T1000 (cell line): ENCODE results near the gene CXXC4.

Source experiments
- DNase-seq: peaks from one replicate; lab custom pipeline; 2025; ENCODE audit warnings: mixed read lengths; lab: John Stamatoyannopoulos, UW

CXXC4 gene

DNA sequence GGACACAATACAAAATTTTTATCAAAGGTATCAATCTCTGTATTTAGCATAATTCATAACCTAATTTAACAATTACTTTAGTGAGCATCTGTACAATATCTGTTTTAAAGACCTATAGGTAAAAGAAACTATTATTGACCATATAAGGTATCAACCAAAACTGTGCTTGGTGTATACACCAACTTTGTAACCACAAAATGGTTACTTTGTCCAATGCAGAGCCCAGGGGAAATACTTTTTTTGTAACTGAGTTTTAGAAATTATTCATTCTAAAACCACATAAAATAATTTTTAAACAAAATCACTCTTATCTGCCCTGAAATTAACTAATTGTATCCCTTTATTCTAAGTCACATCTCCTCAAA, 5.0 kb downstream of the CXXC4 start:
- no peak for DNase-seq

DNA sequence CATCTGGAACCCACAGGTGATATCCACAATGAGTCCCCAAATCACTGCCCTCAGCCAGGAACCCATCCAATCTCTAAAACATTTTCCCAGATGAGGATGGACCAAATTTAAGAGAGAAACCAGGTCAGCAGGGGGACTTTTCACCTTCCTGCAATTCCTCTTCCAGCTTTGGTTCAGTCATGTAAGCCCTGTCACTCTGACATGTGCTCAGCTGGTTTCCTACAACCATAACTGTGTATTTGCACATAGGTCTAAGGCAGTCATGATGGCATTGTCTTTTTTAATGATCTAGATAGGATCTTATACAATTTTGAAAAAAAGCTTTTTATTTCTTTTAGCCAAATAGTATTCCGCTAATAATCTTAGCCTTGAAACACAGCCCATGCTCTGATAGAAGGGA, 6.5 kb downstream of the CXXC4 start:
- DNase-seq, result no peak

DNA sequence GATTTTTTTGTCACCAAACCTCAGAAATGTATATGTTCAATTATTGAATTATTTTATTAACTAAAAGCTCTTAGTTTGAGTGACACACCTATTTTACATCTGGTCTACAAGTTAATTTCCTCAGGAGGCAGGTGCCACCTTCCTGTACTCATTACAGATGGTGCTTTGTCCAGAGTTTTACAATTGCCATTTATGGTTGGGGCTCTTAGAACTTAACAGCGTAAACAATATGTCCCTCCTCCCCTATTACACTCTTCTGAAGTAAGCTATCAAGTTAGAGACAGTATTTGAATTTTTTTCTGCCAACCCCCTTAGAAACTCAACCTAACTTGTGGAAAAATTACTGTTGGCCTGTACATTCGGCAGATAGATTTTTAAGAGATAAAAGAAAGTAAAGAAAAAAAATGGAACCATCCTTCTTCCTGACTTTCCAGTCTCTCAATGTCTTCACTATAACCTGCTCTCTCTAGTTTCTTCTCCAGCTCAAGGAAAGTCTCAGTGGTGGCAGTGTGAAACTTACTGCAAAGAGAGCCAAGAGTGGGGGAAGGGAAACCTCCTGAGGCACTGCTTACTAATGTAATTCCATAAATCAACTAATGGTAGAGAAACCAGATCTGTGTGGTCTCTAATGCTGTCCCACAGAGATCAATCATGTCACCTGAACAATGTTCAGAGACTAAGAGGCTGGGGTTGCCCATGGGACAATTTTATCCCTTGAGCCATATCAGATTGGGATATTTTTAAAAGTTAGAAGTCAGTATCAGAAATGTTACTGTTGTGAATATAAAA, 7.8 kb downstream of the CXXC4 start:
- no peak for DNase-seq

DNA sequence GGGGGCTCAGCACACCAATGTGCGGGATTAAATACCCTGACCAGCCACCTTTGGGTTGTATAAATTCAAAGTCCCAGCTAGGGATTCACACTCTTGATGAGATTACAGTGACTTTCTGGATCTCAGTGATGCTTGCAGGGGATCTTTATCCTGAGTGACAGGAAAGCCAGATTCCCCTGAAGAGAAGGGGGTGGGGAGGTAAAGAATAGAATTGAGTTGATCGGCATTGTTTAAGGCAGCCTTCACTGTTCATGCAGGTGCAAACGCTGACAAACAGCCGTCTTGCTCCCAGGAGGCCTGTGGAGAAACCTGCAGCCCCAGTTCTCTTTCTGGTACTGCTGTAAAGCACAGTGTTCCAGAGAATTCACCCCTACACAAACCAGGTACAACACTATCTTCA, 19.0 kb downstream of the CXXC4 start:
- no peak for DNase-seq

DNA sequence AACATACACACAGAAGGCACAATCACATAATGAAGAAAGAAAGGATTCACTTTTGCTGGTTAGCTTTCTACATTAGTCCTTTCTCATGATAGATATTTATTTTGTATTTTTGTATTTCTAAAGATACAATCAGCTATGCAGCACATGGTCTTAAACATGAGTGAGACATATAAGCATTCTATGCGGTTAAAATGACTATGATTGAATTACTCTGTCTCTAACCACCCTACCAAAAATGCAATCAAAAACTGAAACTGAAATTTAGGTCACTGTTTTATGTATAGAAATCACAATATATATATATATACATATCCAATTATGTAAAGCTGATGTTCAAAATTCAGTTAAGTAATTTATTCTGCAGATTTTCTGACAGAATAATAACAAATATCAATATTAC, 21.9 kb downstream of the CXXC4 start:
- no peak for DNase-seq

DNA sequence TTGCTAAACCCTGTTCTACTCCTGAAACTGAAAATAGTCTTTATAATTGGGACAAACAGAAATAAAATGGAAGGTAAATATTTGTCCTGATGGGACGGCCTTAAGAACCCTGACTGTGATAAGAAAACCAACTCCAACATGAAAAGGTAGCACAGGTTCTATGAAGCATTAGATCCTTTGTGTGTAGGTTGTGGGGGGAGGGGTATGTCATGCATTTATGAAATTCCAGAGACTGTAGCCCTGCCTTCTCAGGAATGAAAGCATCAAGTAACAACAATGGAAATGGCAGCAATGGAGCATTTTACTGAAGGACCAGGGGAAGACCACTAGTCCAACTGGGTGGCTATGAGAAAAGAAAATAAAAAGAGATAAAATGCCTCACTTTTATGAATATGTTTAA, 23.9 kb downstream of the CXXC4 start:
- no peak for DNase-seq

DNA sequence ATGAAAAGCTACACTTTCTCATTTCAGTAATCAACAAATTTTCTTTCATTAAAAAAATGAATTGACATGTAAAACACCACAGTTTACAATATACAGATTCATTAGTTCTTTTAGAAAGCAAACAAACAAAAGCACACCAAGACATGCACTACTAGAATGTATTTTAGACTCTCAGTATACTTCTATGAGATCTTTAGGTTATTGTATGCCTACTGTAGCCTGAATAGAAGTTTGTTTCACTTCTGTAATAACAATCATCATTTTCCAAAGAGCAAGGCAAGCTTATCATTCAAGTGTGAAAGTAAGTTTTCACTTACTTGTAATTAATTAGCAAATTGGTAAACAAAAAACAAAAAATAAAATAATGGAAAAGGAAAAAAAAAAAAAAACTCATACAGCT, 24.9 kb downstream of the CXXC4 start:
- no peak for DNase-seq

DNA sequence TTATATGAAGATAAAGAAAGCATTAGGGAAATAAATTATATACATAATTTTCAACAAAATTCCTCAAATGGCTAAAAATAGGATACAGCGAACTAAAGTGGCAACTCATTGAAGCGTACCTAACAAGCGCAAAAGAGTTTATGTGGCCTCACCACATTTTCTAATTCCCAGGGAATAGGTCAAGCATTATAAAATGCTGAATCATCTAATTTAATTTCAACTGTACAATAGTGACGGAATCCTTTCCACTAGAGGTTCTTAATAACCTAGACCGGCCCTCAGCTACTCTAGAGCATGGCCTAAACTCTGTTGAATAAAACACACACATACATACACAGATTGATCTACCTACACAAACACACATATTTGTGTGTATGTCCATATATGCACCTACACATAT, 29.1 kb downstream of the CXXC4 start:
- no peak for DNase-seq

DNA sequence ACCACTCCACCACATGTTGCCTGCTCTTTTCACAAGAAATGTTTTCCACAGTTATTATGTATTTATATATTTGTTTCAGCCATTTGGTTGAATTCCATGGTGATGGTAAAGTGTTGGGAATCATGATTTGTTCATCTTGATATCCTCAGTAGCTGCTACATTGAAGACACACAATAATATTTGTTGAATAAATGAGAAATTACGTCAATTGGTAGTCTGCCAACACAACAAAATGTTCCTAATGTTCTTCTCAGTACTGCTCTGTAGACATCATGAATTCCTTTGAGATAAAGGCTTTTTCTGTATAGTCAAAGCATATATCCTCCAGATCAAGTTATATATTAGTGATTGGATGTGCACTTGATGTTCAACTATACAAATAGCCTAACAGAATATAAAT, 29.5 kb downstream of the CXXC4 start:
- no peak for DNase-seq

DNA sequence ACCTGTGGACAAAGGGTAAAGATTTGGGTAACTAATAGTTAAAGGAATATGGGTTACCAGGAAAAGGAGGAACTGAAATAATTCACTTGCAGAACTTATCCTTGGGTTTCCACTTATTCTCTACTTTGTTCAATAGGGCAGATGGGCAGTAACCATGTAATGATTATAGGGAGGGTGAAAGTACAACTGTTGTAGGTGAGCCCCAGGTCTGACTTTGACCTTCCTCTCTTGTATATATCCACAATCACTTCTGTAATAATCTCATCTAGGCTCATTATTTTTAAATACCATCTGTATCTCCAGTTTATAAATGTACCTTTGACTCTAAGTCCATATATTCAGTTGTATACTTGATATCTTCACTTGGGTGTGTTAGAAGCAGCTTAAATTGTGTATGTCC, 32.1 kb downstream of the CXXC4 start:
- DNase-seq, result no peak

DNA sequence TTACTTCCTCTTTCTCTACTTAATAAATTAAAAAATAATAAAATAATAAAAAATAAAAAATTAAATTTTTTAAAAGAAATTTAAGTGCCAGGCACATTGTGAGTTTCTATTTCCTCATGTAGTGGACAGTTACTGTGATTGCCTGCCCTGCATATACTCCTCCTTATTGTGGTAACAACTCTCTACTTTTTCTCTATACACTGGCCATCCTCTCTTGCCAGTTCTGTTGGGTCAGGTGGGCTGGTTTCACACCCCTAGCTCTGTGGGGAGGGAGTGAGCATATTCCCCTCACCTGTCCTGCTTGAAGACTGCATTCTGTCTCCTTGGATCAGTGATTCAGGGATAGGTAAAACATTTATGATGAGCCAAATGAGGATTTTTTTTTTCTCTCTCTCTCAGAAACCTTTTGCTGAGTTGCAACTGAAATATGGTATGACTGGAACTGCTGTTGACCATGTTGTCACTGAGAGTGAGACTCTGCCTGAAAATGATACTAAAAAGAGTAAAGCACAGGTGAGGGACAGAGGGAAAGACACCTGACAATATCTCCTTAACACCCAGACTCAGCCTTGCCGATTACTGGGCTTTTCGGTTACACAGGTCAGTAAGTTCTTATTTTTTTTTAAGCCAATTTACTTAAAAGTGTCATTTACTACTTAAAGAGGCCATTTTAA, 37.2 kb downstream of the CXXC4 start:
- no peak for DNase-seq

DNA sequence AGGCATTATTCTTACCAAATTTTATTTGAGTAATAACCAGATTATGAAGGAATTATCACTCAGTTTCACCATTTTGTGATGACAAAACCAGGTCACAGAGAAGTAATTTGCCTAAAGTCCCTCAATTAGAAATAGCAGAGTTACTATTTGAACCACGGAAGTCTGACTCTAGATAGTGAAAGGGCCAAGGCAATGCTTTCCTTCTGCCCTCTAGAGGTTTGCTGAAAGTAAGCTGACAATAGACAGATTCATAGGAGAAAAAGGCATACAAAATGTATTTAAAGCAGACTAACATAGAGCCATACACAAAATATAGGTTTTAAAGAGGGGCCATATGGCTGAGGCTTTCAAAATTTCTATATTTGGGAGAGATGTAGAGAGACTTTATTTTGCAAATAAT, 43.1 kb downstream of the CXXC4 start:
- no peak for DNase-seq

DNA sequence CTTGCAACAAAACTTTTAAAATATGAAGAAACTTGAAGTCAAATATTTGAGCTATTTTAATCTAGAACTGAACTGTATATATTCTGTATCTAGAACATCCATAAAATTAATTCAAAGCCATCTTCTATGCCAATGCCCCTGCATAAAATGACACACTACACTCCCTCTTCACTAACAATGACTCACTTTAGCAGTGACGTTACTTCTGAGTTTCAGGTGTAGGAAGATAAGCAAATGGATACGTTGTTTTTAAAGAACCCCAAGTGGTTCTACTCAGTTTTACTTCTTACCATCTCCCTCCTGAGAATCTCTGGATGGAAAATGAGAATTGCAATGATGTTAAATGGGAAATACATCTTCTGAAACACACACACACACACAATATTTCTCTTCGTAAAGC, 45.2 kb downstream of the CXXC4 start:
- no peak for DNase-seq

DNA sequence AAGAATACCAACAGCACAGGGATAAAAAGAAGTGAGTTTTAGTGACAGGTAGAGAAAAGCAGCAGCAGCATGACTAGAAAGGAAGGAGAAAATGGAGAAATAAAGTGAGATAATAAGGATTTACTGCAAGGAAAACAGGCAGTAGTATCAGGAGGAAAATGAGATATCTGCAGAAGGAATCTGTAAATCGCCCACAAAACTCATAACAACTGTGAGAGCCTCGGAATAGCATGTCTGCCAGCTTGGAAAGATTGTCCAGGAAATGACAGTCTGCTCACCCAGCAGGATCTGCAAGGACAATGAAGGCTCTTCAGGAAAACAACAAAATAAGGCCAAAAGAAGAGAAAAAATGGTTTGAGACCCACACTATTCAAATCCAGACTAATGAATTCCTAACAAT, 47.4 kb downstream of the CXXC4 start:
- DNase-seq, result no peak

DNA sequence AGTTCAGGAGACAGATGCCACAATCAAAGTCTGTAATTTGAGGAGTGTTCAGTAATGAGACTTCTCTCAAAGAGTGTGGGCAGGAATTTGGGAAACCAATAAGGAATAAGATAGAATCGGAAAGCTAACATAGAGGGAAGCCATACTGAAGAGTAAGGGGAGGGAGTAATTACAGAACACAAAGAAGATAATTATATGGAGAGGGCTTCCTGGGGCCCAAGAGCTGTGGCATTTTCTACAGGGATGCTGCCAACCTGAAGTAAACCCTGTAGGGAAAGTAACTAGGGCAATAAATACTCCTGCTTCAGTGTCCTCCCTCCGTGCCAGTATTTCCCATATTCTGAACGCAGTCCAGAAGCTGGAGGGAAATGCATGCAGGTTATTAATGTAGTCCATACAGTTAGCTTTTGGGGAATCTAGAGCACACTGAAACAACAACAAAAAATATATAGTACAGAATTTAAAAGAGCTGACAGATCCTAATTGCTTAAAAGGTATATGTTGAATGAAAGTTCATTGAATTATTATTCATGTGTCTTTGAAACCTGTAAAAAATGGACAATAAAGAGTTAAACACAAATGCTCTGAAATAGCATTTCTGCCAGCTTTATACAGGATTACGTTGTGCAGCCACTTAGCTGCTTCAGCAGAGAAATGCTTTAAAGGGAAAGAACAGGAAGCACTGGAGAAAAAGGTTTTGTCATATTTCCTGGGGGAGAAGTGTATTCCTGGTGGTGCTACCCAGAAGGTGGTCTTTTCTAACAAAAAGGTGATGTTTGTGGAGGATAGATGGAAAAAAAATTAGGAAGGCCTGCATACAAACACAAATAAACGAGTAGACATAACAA, 48.0 kb downstream of the CXXC4 start:
- DNase-seq, result no peak

DNA sequence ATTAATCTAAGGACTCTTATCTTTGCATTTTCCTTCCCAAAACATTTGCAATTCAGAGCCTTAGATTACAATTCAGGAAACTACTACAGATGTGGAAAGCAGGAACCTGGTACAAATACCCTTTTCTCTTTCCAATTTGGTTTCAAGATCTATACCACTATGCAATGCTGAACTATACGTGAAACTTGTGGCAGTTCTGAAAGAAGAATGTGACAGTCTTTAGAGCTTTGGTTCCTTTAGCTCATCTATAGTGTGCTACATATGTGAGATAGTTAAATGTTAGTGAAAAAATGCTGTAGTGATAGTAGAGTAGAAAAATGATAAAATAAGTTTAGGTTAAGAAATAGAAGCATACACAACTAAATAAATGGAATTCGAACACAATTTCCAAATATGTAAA, 50.0 kb downstream of the CXXC4 start:
- DNase-seq, result no peak

DNA sequence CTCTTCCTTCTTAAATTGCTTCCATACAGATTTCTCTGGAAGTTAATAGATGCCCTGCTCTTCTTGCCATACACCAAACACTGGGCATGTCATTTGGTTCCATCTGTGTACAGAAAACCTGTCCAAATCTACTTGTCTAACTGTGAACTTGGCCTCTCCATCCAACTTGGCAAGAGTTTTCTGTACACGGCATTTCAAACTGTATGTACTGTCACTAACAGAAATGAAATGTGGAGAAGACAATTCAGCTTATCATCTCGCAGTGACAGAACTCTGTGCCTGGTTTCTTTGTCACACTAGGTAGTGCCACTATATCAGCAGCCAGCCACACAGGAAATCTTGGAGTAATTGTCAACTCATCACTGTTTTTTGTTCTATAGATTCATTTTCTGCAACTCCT, 58.2 kb downstream of the CXXC4 start:
- no peak for DNase-seq

DNA sequence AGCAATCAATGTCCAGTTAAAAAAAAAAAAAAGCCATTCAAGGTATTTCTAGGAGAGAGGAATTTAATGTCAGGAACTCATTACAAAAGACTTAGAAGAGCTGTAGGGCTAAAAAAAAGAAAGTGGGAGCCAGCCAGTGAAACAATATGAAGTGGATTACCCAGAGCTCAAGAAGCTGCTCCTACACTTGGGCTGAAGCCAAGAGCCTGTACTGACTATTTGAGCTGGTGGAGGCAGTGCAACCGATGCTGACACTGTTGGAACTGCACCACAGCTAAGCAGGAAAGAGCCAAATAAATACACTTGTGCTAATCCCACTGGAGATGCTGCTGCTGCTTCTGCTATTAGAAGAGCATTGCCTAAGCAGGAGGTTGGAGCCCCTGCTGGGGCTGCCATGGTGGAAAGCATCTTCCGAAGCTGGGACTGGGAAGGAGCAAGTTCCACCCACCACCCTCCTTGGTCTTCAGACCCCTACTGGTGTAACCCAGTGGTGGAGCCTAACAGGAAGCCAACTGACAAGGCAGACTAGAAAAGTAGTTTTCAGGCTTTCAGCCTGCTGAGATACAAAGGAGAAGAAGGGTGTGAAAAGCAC, 65.4 kb downstream of the CXXC4 start:
- DNase-seq, result no peak

DNA sequence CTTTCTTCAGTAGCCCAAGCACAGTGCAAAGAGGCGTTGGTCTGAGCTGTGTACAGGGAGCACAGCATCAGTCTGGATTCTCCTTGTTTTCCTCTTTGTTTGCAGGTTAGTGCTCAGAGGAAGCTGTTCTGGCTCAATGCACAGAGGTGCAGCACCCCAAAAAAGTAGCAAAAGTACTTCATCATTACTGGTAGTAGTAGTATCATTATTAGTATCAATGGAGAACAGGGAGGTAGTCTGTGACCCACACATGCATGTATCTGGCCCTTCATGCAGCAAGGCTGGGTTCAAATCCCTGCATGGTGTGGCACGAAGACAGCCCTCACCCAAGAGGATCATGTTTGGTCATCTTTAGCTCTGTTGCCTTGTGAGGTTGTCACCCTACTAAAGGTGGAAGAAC, 68.7 kb downstream of the CXXC4 start:
- DNase-seq, result no peak

DNA sequence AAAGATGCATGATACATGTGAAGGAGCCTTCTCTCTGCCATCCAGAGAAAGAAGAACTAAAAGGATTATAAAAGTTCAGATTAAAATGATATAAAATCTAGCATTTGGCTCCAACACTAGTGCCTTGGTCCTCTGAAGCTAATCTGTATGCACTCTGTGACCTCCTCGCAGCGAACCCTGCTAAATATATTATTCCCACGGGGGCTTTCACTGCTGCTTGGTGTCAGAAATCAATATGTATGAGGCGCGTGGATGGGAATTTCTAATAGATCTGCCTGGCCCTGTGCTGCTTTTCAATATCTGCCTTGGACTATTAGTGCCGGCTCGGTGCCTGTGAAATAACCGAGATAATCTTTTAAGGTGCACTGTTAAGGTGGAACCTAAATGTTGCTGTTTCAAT, 69.7 kb downstream of the CXXC4 start:
- DNase-seq, result no peak

DNA sequence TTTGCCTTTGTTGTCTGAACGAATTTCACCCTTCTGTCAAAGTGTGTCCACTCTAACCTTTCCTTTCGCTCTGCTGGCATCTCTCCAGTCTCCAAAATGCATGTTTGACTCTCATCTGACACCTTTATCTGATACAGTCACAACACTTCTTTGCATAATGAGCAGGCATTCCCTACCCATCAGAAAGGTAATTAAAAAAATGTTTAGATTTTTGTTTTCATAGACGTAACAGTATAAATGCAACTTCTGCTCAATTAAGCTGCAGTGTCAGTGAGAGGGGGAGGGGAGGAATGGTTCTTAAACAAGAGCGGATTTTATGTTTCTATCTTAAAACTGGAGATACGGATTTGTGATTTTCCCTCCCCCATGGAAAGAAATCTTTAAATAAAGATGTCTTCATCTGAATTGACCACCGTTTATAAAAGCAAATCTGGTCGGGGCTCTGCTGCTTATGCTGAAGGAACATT, 70.2 kb downstream of the CXXC4 start:
- no peak for DNase-seq

DNA sequence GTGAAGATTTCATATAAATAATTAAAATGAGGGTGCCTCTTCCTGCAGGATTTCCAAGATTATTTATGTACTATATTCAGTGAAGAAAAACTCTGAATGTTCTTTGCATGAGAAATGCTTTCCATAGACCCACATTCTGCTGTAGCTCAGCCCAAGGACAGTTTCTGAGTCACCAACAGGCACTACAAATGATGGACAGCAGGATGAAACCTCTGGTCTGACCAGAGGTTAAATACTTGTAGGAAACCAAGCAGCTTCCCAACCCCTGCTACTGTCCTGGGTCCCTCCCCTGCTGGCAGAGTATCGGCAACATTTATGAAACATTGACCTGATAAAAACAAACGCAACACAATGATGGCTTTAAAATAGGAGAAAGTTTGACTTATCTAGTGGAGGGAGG, 73.1 kb downstream of the CXXC4 start:
- DNase-seq, result no peak

DNA sequence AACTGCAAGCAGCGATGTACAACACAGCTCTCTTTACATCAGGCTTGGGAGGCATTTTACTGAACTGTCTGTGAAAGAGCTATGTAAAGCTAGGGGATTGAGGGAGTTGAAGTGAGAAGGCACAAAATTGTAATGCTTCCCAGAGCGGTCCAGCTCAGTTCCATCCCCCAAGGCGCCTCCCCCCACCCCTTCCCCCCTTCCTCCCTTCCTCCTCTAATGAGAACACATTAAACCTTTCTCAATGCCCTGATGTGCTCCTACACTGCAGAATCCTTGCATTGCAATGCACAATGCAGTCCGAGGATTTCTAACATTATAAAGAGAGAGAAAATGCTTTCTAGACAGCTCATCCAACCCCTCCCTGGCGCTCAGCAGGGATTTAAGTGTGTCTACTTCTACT, 73.9 kb downstream of the CXXC4 start:
- DNase-seq, result no peak
